Parathyroid adenoma (tissue), 2 donors: ENCODE results near the gene IP6K1.
A peak's percentile ranks its signal among the peaks of the same experiment; 100 is the strongest.

Source experiments
- H2AFZ ChIP-seq: fragments of 300-600 bp; sonication (generic); one replicate; pipeline ENCODE4 v1.7.0; 2017; ENCODE audit warnings: antibody characterized with exemption, mild to moderate bottlenecking
- H3K27ac ChIP-seq: fragments of 300-600 bp; sonication (generic); one replicate; pipeline ENCODE4 v1.7.0; 2017
- H3K27me3 ChIP-seq: fragments of 300-600 bp; sonication (generic); one replicate; pipeline ENCODE4 v1.7.0; 2017; ENCODE audit warnings: low read length; ENCODE audit not compliant: control insufficient read depth, insufficient read depth
- H3K36me3 ChIP-seq: fragments of 300-600 bp; sonication (generic); one replicate; pipeline ENCODE4 v1.7.0; 2017; ENCODE audit warnings: low read length; ENCODE audit not compliant: control insufficient read depth, insufficient read depth
- H3K4me1 ChIP-seq: fragments of 300-600 bp; sonication (generic); one replicate; pipeline ENCODE4 v1.7.0; 2017; ENCODE audit warnings: control low read depth
- H3K4me2 ChIP-seq: fragments of 300-600 bp; sonication (generic); one replicate; pipeline ENCODE4 v1.7.0; 2017; ENCODE audit warnings: low read length
- H3K4me3 ChIP-seq: fragments of 300-600 bp; sonication (generic); one replicate; pipeline ENCODE4 v1.7.0; 2017; ENCODE audit warnings: low read depth, low read length
- H3K79me2 ChIP-seq: fragments of 300-600 bp; sonication (generic); one replicate; pipeline ENCODE4 v1.7.0; 2017; ENCODE audit warnings: control low read depth
- H3K9ac ChIP-seq: fragments of 300-600 bp; sonication (generic); one replicate; pipeline ENCODE4 v1.7.0; 2017; ENCODE audit warnings: mild to moderate bottlenecking
- H3K9me3 ChIP-seq: fragments of 300-600 bp; sonication (generic); one replicate; pipeline ENCODE4 v1.7.0; 2017; ENCODE audit warnings: low read length; ENCODE audit not compliant: control insufficient read depth
- TF ChIP-seq, protein P1 (sequence below): fragments of 300-600 bp; sonication (generic); IDR thresholded peaks from one replicate; pipeline ENCODE4 v1.7.0; 2017; ENCODE audit warnings: antibody characterized with exemption, mild to moderate bottlenecking
- donor health status: primary hyperparathyroidism.

The IP6K1 gene

DNA sequence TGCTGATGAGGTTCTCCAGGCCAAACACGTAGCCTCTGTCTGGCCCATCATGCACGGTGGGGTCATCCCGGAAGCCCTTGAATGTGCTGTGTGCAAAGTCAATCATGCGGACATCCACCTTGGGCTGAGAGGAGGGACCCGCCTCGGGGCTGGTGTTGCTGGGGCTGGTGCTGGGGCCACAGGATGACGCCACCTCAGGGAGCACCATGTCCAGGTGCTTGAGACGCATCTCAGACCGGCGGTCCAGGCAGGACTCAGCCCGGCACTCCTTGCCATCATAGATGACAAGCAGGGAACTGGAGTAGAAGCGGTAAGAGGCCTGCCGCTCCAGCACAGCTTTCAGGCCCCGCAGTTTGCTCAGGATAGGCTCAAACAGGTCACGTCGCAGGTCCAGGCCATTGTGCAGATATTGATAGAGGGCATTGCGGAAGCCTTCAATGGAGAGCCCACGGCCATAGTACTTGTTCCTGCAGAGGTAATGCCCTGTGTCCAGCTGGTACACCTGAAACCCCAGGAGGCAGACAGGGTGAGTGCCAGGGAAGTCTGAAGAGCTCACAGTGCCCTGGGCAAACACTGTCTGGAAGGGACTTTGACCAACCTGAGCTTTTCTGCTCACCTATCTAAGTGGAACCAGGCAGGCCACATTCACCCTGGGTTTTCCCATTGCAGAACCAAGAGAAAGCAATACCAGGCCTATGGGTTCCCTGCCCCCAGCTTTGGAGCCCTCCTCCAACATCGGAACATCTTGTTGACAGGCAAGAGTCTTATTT lies 59.0 kb downstream of the IP6K1 start:
- Histone ChIP-seq H3K27me3 (no peaks in the 10 kb centered on the region), H3K4me1 (peaks cover 11% of the 10 kb centered on the region), H3K36me3 (no peaks in the 10 kb centered on the region)

DNA sequence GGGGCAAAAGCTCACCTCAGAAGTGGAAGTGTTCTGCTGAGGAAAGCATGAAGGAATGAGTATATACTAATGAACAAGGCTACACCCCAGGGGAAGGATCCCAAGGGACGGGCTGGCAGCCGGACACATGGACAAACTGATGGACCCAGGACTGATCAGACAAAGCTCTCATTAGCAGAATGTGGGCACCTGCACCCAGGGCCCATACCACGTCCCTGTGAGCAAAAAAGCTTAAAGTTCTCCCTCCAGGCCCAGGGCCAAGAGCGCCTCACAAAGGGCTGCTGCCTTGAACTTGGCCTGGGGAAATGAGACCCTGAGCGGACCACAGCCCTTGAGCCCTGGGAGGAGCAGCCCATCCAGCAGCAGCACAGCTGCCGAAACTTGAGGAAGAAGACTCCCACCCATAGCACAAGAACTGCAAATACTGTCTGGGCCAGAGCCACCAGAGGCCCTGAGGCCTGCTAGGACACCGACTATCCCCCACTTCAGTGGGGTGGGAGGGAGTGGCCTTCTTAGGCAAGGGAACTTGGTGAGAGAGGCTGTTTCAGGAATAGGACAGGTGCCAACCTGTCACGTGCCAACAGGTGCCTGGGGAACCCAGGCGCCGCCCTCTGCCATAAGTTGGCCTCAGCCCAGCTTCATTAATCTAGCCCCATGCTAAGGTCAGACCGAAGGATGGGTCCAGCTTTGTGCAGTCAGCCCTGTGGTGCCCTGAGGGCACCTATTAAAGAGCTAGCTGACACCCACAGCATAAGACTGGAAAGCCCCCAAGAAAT lies 60.2 kb downstream of the IP6K1 start:
- peaks cover under 1% of the 10 kb centered on the region for H3K79me2 ChIP-seq
- H3K4me2 ChIP-seq: no peak overlapping the region
- H2AFZ ChIP-seq: no peak overlapping the region
- no peak overlapping the region for H3K4me3 ChIP-seq
- H3K9ac ChIP-seq: no peak overlapping the region
- H3K27me3 ChIP-seq: no peaks in the 10 kb centered on the region
- no peaks in the 10 kb centered on the region for H3K36me3 ChIP-seq
- peaks cover 11% of the 10 kb centered on the region for H3K4me1 ChIP-seq
- H3K27ac ChIP-seq: no peak overlapping the region
- H3K9me3 ChIP-seq: no peaks in the 10 kb centered on the region
- TF ChIP-seq, protein P1, sequence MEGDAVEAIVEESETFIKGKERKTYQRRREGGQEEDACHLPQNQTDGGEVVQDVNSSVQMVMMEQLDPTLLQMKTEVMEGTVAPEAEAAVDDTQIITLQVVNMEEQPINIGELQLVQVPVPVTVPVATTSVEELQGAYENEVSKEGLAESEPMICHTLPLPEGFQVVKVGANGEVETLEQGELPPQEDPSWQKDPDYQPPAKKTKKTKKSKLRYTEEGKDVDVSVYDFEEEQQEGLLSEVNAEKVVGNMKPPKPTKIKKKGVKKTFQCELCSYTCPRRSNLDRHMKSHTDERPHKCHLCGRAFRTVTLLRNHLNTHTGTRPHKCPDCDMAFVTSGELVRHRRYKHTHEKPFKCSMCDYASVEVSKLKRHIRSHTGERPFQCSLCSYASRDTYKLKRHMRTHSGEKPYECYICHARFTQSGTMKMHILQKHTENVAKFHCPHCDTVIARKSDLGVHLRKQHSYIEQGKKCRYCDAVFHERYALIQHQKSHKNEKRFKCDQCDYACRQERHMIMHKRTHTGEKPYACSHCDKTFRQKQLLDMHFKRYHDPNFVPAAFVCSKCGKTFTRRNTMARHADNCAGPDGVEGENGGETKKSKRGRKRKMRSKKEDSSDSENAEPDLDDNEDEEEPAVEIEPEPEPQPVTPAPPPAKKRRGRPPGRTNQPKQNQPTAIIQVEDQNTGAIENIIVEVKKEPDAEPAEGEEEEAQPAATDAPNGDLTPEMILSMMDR: no peak

More for the DNA sequence above, 59.0 kb downstream of the IP6K1 start:
- TF ChIP-seq, protein P1: no peak
- no peak overlapping the region for H3K9ac ChIP-seq
- H2AFZ ChIP-seq: no peak overlapping the region
- peaks cover 3% of the 10 kb centered on the region for H3K79me2 ChIP-seq
- no peak overlapping the region for H3K4me2 ChIP-seq
- no peak overlapping the region for H3K27ac ChIP-seq
- no peak overlapping the region for H3K4me3 ChIP-seq
- H3K9me3 ChIP-seq: no peaks in the 10 kb centered on the region

DNA sequence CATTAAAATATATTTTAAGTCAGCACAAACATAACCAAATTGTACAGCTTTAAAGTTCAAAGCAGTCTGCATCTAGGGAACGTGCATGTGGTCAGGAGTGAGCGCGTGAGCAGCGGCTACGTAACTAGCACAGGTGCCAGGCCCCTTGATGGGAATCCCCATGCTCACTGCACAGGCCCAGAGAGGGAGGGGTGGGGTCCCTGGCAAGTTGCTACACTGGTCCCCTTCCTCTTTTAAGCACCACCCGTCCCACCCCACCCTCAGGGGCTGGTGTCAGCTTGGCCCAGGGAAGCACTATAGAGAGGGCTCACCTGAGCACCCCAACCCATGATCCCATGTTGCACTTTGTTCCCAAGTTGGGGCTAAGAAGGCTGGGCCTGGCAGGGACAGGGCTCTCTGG lies 61.8 kb downstream of the IP6K1 start:
- H3K79me2 ChIP-seq: no peaks in the 10 kb centered on the region
- TF ChIP-seq, protein P1: no peak
- no peak overlapping the region for H3K9ac ChIP-seq
- peak overlapping the region; percentile 66 for H3K27ac ChIP-seq
- peak overlapping the region; percentile 95 for H3K4me3 ChIP-seq
- no peaks in the 10 kb centered on the region for H3K27me3 ChIP-seq
- H3K4me2 ChIP-seq: peak overlapping the region; percentile 90
- no peaks in the 10 kb centered on the region for H3K9me3 ChIP-seq
- peaks cover 11% of the 10 kb centered on the region for H3K4me1 ChIP-seq
- H2AFZ ChIP-seq: no peak overlapping the region
- H3K36me3 ChIP-seq: no peaks in the 10 kb centered on the region

DNA sequence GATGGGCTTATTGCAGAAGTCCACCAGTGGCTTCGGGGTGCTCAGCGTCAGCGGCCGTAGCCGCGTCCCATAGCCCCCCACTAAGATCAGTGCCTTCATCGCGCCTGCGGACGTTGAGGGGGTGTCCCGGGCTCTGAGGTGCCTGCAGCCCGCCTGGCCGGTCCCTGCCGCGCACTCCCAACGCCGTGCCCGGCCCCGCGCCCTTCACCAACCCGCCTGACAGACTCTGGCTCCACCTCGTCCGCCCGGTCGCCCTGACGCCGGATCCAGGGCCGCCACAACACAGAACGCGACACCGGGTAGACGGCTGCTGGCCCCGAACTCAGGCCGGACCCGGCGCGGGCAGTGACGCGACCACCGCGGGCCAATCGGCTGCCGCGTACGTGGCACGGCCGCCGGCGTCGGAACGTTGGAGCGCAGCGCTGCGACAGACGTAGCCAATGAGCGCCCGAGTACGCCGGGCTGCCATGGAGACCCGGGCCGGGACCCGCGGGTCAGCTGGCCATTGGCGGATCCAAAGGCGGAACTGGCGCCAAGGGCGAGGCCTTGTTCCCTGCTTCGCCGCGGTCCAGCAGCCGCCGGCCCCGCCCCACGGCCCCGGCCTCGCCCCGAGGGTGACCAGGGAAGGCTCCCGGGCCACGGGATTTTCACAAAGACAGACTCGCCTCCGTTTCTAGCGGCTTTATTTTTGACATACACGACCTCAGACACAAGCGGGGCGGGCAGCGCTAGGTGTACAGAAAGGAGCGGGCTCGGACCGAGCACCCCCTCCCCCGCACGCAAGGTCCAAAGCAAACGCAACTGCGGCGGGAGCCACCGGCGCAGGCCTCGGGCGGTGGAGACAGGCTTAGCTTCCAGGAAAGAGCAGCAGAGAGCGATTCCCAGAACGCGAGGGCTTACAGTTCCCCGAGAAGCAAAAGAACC lies 62.5 kb downstream of the IP6K1 start, which contains the start of gene GMPPB:
TSS of gene GMPPB (minus strand) at position 324 of the 924 bp plus-strand sequence. CDS start at position 99, 225 bp downstream.
- Histone ChIP-seq H2AFZ (peak within 1 kb of the TSS; percentile 81), H3K4me1 (peaks cover 11% of the 10 kb centered on the region), H3K9ac (peak within 1 kb of the TSS; percentile 51), H3K9me3 (no peaks in the 10 kb centered on the region), H3K4me3 (peak within 1 kb of the TSS; percentile 95), H3K27me3 (no peaks in the 10 kb centered on the region), H3K36me3 (no peaks in the 10 kb centered on the region), H3K4me2 (peak within 1 kb of the TSS; percentile 100), H3K79me2 (no peaks in the 10 kb centered on the region), H3K27ac (peak within 1 kb of the TSS; percentile 66)
- TF ChIP-seq, protein P1: no peak
